ENCODE measurements around the gene LRBA.
A peak's percentile ranks its signal among the peaks of the same experiment; 100 is the strongest.
"Not testable (repeated sequence)": the region's sequence is repeated elsewhere in the genome, so short reads cannot be mapped to it uniquely, and the experiment has no call there.

LRBA gene

GRCh38 chr4:151021637-151022334 is 6.7 kb upstream of the LRBA start:
- no peak for DNase-seq (ENCODE audit: low read depth)

GRCh38 chr4:151015459-151016347 is 619 bp upstream of the LRBA start:
- DNase-seq (ENCODE audit: low read depth) = peak; percentile 80

DNA sequence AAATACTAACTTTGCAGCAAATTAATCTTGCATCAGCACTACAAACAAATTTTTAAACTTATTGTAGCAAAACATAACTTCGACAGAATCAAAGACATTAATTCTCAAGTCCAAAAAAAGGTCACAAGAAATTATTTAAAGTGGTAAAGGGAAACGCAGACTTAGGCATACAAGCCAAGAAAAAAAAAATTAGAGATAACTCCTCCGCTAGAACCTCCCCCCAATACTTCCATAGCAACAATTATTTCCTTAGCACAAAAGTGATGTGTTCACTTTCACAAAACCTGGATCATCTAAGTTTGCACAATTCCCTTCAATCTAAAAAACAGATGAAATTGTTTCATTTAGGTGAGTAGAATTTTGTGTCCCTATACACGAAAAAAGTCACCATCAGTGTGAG is 1.1 kb downstream of the LRBA start:
- no peak for DNase-seq (ENCODE audit: low read depth)

DNA sequence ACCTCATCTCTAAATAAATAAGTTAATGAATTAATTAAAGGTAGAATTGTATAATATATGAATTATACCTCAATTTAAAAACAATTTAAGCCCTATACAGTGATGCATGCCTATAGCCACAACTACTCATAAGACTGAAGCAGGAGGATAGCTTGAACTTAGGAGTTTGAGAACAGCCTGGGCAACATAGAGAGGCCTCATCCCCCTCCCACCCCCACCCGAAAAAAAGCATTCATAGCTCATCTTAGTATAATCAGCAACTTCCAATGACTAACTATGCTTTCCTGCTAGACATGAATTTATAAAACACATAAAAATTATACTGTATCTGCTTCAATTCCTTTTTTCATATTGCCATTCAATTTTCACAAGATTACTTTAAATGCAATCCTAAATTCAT is 1.6 kb downstream of the LRBA start:
- no peak for DNase-seq (ENCODE audit: low read depth)

DNA sequence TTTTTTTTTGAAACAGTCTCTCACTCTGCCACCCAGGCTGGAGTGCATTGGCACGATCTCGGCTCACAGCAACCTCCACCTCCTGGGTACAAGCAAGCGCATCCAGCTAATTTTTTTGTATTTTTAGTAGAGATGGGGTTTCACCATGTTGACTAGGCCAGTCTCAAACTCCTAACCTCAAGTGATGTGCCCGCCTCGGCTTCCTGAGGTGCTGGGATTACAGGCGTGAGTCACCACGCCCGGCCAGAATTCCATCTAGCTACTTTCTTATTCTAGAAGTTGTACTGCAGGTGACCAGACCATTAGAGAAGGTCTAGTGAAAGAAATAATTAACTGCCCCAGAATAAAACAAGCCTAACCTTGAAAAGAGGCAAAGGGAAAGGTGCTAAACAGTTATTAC is 2.3 kb downstream of the LRBA start:
- no peak for DNase-seq (ENCODE audit: low read depth)

DNA sequence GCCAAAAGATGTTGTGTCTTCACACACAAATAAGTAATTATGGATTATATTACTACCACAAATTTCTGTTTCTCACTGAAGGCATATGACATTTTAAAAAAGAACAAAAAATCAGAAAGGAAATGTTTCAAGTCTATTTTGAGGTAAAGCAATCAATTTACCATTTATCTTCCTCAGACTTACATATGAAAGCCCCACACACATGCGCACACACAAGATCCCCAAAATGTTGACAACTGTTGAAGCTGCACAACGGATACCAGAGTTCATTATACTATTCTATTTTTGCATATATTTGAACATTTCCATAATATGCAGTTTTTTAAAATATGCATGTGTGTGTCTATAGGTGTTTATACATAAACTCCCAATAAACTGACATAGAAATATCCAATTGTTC is 2.7 kb downstream of the LRBA start:
- DNase-seq (ENCODE audit: low read depth) = no peak

- DNase-seq (ENCODE audit: low read depth) = no peak
Observed at GRCh38 chr4:151004222-151004621, 10.9 kb downstream of the LRBA start.

DNA sequence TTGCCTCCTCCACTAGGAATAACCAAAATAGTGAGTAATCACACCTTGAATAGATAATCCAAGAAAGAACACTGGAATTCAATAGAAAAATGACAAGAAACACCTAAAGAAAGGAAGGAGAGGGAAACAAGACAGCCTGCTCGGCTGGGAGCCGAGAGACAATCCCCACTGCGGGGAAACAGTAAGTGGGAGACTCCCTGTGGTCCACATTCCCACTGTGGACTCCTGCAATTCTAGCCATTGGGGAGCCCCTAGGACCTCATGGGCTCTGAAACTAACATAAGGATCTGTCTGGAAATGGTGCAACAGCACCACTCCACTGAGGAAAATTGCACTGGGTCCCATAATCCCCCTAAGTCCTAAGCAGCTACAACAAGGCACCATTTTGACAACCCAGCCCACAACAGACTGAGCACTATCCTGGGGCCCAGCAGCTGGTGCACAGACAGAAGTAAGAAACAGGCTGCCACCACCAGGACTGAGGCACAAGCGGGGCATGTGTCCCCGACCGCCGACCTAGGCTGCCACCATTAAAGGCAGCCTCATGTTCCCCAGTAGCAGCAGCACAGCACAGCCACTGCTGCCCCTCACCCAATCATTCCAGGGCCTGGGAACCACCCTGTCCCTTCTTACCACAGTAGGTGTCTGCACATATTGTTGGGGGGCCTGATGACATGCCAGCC is 14.2 kb downstream of the LRBA start:
- DNase-seq (ENCODE audit: low read depth) = no peak

DNA sequence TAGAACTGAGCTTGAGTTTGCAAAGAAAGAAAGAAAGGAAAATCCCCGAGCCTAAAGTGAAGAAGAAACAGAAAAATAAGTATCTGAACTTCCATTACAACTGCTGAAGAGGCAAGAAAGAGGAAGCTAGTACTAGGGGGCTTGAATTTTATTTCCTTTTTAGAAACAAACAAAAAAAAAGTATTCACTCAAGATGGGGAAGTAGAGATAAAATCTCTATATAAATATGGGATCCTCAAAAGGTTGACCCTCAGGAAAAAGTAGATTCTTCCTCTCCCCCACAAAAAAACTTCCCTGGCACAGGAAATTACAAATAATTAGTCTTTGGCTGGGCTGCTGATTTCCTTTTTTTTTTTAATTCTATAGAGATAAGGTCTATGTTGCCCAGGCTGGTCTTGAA is 16.0 kb downstream of the LRBA start:
- DNase-seq (ENCODE audit: low read depth) = no peak

- DNase-seq (ENCODE audit: low read depth) = no peak
Observed at GRCh38 chr4:150997141-150997540, 17.9 kb downstream of the LRBA start.

- no peak for DNase-seq (ENCODE audit: low read depth)
Observed at GRCh38 chr4:150994721-150995120, 20.4 kb downstream of the LRBA start.

- not testable (repeated sequence) for DNase-seq (ENCODE audit: low read depth)
Observed at GRCh38 chr4:150993577-150993976, 21.5 kb downstream of the LRBA start.

DNA sequence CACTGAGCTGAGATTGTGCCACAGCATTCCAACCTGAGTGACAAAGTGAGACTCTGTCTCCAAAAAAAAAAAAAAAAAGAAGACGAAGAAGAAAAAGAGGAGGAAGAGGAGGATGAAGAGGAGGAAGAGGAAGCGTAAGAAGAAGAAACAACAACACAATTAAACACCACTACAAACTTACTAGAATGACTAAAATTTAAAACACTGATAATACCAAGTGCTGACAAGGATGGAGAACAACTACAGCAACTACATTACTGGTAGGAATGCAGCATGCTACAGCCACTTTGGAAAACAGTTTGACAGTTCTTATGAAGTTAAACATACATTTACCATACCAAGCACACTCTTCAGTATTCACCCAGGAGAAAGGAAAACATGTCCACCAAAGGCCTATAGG is 24.1 kb downstream of the LRBA start:
- no peak for DNase-seq (ENCODE audit: low read depth)

GRCh38 chr4:150990250-150990649 is 24.8 kb downstream of the LRBA start:
- no peak for DNase-seq (ENCODE audit: low read depth)

DNA sequence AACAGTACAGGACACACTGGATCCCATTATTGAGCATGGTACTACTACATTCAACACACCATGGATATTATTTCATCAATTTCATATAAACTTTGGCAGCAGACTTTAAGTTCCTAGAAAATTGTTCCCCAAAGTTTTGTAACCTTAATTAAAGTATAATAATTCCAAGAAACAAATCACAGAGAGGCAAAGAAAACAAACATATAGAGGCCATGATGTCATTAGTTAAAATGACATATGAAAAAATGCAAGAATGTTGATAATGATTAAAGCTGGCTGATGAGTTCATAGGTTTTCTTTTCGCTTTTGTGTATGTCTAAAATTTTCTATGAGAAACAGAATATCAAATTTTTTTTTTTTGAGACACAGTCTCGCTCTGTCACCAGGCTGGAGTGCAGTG is 26.8 kb downstream of the LRBA start:
- DNase-seq (ENCODE audit: low read depth) = no peak

DNA sequence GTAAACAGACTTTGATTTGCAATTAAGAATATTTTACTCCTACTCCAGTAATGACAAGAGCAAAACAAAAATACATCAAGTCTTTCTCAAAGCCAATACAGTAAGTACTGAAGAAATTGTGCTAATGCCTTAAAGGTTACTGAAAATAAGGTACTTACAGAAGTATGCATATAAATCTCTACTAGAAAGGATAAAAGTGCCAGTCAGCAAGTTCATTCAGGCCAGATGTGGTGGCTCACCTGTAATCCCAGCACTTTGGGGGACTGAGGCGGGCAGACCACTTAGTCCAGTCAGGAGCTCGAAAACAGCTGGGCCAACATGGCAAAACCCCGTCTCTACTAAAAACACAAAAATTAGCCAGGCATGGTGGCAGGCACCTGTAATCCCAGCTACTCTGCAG is 27.9 kb downstream of the LRBA start:
- DNase-seq (ENCODE audit: low read depth) = no peak

- DNase-seq (ENCODE audit: low read depth) = no peak
Observed at GRCh38 chr4:150986085-150986484, 29.0 kb downstream of the LRBA start.

DNA sequence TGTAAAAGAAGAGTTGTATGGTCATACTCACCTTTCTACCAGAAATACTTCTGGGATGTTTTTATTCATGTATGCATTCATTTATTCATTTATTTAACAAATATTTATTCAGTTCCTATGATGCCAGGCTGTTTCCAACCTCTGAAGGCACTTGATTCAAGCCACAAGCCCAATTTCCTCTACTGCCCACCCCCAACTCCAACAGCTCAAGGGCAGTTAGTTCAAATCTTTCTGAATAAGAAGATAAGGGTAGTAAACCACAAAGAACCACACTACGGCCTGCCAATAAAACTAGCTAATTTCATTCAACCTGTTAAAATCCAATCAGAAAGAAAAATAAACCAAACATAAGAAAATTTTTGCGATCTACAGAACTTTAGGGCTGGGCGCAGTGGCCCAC is 31.2 kb downstream of the LRBA start:
- no peak for DNase-seq (ENCODE audit: low read depth)

GRCh38 chr4:150982557-150983233 is 32.4 kb downstream of the LRBA start:
- no peak for DNase-seq (ENCODE audit: low read depth)

GRCh38 chr4:150978738-150979575 is 36.1 kb downstream of the LRBA start:
- DNase-seq (ENCODE audit: low read depth) = no peak

DNA sequence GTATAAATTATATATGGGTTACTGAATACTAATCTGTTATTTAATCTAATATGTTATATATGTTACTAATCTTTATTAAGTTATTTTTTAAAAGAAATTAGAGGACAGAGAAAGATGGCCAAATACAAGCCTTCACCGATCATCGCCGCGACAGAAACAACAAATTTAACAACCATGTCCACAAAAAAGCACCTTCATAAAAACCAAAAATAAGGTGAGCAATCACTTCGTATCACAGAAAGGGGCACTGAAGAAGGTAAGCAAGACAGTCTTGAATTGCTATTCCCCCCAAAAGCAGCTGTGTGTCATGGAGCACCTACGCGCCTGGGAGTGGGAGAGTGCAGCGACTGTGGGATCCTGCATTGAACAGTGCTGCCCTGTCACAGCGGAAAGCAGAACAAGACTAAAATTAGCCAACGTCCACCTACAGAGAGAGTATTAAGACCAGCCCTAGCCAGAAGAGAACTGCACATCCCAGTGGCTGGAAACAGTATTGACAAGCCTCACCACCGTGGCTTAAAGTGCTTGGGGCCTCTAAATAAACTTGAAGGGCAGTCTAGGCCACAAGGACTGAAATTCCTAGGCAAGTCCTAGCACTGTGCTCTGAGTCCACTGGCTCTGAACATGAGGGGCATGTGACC is 38.5 kb downstream of the LRBA start:
- no peak for DNase-seq (ENCODE audit: low read depth)

Data from activated T-helper 1 cell treated with Interleukin-2 at 50 U/mL for 16 hours (primary cell).